ENCODE measurements around the gene RASGRP2. TPM values are rescaled to one million over a fixed set of nuclear protein-coding genes. Genes with fewer than 3 reads are reported as not detected.

Gene RASGRP2
- total and polyA plus RNA-seq, 2 donors (not counting 3 experiments of a cell fraction or from before 2014, with no cell fraction given) = 1.2 to 2.3 TPM

GRCh38 chr11:64765291-64765850, 21.4 kb upstream of the RASGRP2 start:
- POLR2A ChIA-PET = interaction anchor here (0.8 kb wide), 1 partner anchor 13 kb away, joined by 3 read pairs; the partner anchor contains the start of gene SF1
- H3K79me2 ChIP-seq (ENCODE audit: control insufficient read depth, insufficient read depth, low read length) = peaks cover 37% of the 10 kb centered on the region

DNA sequence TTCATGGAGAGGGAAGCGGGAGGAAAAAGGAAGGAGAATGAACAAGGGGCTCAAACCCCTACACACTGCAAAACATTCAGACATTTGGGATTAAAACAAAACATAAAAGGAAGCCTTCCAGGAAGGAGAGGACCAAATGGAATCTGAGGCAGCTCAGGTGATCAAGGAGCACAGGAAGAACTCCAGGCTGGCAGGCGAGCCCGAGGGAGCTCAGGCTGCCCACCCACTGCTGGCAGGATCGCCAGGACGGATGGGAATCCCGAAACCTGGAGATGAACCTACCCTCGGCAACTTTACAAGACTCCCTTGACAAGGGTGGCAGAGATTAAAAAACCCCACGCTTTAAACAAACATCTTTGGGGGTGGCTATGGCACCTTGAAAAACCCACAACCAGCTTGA, 20.8 kb upstream of the RASGRP2 start:
- H3K9ac ChIP-seq (replicated peaks; ENCODE audit: extremely low read depth, insufficient read depth, low read length) = no peak overlapping the region
- no peaks in the 10 kb centered on the region for H3K9me3 ChIP-seq (replicated peaks; ENCODE audit: control insufficient read depth, insufficient read depth, low read length)
- POLR2A ChIA-PET = interaction anchor here (0.8 kb wide), 1 partner anchor 14 kb away, joined by 3 read pairs; the partner anchor contains the start of gene SF1
- peaks cover 31% of the 10 kb centered on the region for H3K79me2 ChIP-seq (ENCODE audit: control insufficient read depth, insufficient read depth, low read length)
- H3K36me3 ChIP-seq (ENCODE audit: control insufficient read depth in 2 of 2, extremely low read depth in 1 of 2, insufficient read depth in 2 of 2, low read length in 2 of 2) = peaks cover 49 to 61% of the 10 kb centered on the region in 2 experiments
- FAIRE-seq (no peak), DNase-seq (ENCODE audit: low read depth, low spot score) (no peak)
- H3K27me3 ChIP-seq (ENCODE audit: control insufficient read depth in 2 of 2, insufficient read depth in 2 of 2, low read length in 2 of 2) = no peaks in the 10 kb centered on the region
- dilution Hi-C loops (cut with MboI; ENCODE audit: extremely low pct_ligation_motif_present, low sequenced_read_pairs) = no loop called here
- TF ChIP-seq POLR2A (IDR thresholded peaks at IDR 0.05; ENCODE audit: low read depth, low read length) (no peak), POLR2AphosphoS5 (IDR thresholded peaks at IDR 0.05; ENCODE audit: insufficient read depth, low read depth, low read length) (no peak), JUN (IDR thresholded peaks at IDR 0.05; ENCODE audit: borderline replicate concordance, insufficient read depth, insufficient read length, low read depth) (no peak), EZH2 (IDR thresholded peaks at IDR 0.05; ENCODE audit: borderline replicate concordance, low read depth, low read length, severe bottlenecking) (no peak), FOS (IDR thresholded peaks at IDR 0.05; ENCODE audit: borderline replicate concordance, insufficient read depth, low read length) (no peak), MYC (IDR thresholded peaks at IDR 0.05; ENCODE audit: low read depth, low read length) (no peak), GATA2 (IDR thresholded peaks at IDR 0.05; ENCODE audit: insufficient read depth, insufficient read length, low read depth, low read length) (no peak)
- TF ChIP-seq, protein P1, sequence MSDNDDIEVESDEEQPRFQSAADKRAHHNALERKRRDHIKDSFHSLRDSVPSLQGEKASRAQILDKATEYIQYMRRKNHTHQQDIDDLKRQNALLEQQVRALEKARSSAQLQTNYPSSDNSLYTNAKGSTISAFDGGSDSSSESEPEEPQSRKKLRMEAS (IDR thresholded peaks at IDR 0.05; ENCODE audit: insufficient read depth, insufficient read length) = no peak
- no peak overlapping the region for H3K27ac ChIP-seq (ENCODE audit: insufficient read depth, low read depth, low read length)
- H3K4me3 ChIP-seq (replicated peaks in 1 of 3; ENCODE audit: insufficient read depth in 1 of 3, low read depth in 1 of 3, low read length in 3 of 3) = no peak overlapping the region
- H3K9me1 ChIP-seq (replicated peaks; ENCODE audit: control insufficient read depth, extremely low read depth, insufficient read depth, low read length) = no peaks in the 10 kb centered on the region
- H3K4me1 ChIP-seq (ENCODE audit: control insufficient read depth, extremely low read depth, insufficient read depth, low read length) = peaks cover 20% of the 10 kb centered on the region
- peaks cover 3% of the 10 kb centered on the region for H4K20me1 ChIP-seq (replicated peaks; ENCODE audit: control insufficient read depth, extremely low read depth, insufficient read depth, low read length)
- H3K4me2 ChIP-seq (ENCODE audit: insufficient read depth, low read length) = no peak overlapping the region
- BruUV-seq (replicated peaks) = TSS peak; percentile 49
- H2AFZ ChIP-seq (ENCODE audit: low read depth, low read length) = no peak overlapping the region
- CTCF ChIA-PET = interaction anchor here (1.6 to 2.6 kb wide), 2 partner anchors 8 to 13 kb away, joined by 6 to 12 read pairs; no protein-coding TSS in a partner anchor
- intact Hi-C loops (cut with micrococcal nuclease) = no loop called here

More at GRCh38 chr11:64765291-64765850, 21.4 kb upstream of the RASGRP2 start:
- DNase-seq (ENCODE audit: low read depth, low spot score) = no peak
- no peak for FAIRE-seq
- TF ChIP-seq JUN (IDR thresholded peaks at IDR 0.05; ENCODE audit: borderline replicate concordance, insufficient read depth, insufficient read length, low read depth) = no peak
- TF ChIP-seq POLR2AphosphoS5 (IDR thresholded peaks at IDR 0.05; ENCODE audit: insufficient read depth, low read depth, low read length) = peak; percentile 24
- TF ChIP-seq, protein P2, sequence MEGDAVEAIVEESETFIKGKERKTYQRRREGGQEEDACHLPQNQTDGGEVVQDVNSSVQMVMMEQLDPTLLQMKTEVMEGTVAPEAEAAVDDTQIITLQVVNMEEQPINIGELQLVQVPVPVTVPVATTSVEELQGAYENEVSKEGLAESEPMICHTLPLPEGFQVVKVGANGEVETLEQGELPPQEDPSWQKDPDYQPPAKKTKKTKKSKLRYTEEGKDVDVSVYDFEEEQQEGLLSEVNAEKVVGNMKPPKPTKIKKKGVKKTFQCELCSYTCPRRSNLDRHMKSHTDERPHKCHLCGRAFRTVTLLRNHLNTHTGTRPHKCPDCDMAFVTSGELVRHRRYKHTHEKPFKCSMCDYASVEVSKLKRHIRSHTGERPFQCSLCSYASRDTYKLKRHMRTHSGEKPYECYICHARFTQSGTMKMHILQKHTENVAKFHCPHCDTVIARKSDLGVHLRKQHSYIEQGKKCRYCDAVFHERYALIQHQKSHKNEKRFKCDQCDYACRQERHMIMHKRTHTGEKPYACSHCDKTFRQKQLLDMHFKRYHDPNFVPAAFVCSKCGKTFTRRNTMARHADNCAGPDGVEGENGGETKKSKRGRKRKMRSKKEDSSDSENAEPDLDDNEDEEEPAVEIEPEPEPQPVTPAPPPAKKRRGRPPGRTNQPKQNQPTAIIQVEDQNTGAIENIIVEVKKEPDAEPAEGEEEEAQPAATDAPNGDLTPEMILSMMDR (IDR thresholded peaks at IDR 0.05; ENCODE audit: extremely low read depth in 1 of 2, insufficient read depth in 1 of 2, low read depth in 1 of 2, low read length in 2 of 2) = peak in 1 of 2 donors; percentile 11
- no peaks in the 10 kb centered on the region for H3K9me3 ChIP-seq (replicated peaks; ENCODE audit: control insufficient read depth, insufficient read depth, low read length)
- H3K9ac ChIP-seq (replicated peaks; ENCODE audit: extremely low read depth, insufficient read depth, low read length) = no peak overlapping the region
- intact Hi-C loops (cut with micrococcal nuclease) (no loop called here), dilution Hi-C loops (cut with MboI; ENCODE audit: extremely low pct_ligation_motif_present, low sequenced_read_pairs) (no loop called here)
- H2AFZ ChIP-seq (ENCODE audit: low read depth, low read length) = no peak overlapping the region
- CTCF ChIA-PET = interaction anchor here (1.6 to 2.6 kb wide), 2 partner anchors 7 to 12 kb away, joined by 6 to 12 read pairs; no protein-coding TSS in a partner anchor
- peaks cover 3% of the 10 kb centered on the region for H4K20me1 ChIP-seq (replicated peaks; ENCODE audit: control insufficient read depth, extremely low read depth, insufficient read depth, low read length)
- no TSS peak for BruUV-seq (replicated peaks)
- peaks cover 56 to 67% of the 10 kb centered on the region in 2 experiments for H3K36me3 ChIP-seq (ENCODE audit: control insufficient read depth in 2 of 2, extremely low read depth in 1 of 2, insufficient read depth in 2 of 2, low read length in 2 of 2)
- peaks cover 20% of the 10 kb centered on the region for H3K4me1 ChIP-seq (ENCODE audit: control insufficient read depth, extremely low read depth, insufficient read depth, low read length)
- H3K27ac ChIP-seq (ENCODE audit: insufficient read depth, low read depth, low read length) = no peak overlapping the region
- H3K9me1 ChIP-seq (replicated peaks; ENCODE audit: control insufficient read depth, extremely low read depth, insufficient read depth, low read length) = no peaks in the 10 kb centered on the region
- no peak overlapping the region for H3K4me3 ChIP-seq (replicated peaks in 1 of 3; ENCODE audit: insufficient read depth in 1 of 3, low read depth in 1 of 3, low read length in 3 of 3)
- H3K27me3 ChIP-seq (ENCODE audit: control insufficient read depth in 2 of 2, insufficient read depth in 2 of 2, low read length in 2 of 2) = no peaks in the 10 kb centered on the region
- no peak overlapping the region for H3K4me2 ChIP-seq (ENCODE audit: insufficient read depth, low read length)
